ENCODE results near the gene CACNA1H.
"Not testable (repeated sequence)": the region's sequence is repeated elsewhere in the genome, so short reads cannot be mapped to it uniquely, and the experiment has no call there.

The CACNA1H gene

GRCh38 chr16:1215574-1216295 lies 62.8 kb downstream of the CACNA1H start:
- no peak for DNase-seq

- no peak for DNase-seq
Observed at GRCh38 chr16:1216296-1216619, 63.4 kb downstream of the CACNA1H start.

DNA sequence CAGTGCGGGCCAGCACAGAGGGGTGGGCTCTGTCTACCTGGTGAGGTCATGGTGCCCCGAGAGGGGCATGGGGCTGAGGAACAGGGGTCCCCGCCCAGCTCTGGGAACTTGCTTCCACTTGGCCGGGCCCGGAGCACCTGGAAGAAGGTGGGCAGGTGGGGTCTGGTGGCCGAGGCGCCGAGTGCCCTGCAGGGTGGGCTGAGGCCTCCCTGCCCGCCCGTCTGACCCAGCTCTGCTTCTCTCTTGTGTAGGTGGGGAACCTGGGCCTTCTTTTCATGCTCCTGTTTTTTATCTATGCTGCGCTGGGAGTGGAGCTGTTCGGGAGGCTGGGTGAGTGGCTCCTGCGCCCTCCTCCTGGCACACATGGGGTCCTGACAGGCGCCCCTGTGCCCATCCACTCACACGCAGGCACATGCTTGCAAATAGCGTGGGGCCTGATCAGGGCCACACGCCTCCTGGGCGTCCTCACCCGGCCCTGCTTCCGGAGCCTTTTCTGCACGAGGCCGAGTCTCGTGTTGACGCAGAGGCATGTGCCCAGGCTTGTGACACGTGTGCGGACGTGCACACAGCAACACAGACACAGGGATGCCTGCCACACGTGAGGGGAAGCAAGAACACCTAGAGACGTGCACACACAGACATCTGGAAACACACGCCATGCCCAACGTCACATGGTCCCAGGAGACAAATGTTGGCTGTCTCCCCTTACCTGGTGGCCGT lies 63.9 kb downstream of the CACNA1H start:
- no peak for DNase-seq

DNA sequence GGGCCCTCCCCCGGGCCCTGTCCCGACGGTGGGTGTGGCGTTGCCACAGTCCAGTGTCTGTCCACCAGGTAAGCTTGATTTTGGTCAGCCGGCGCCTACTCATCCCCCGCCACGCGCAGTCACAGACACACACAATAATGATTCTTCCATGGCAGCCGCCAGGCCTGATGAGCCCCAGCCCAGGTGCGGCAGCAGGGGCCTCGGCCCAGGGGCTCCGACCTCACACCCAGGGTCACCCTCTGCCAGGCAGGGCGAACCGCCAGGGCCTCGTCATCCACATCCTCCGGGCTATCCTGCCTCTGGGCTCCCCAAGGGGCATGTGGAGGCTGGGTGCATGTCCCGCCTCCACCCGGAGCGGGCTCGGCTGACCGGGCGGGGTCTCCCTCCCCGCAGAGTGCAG lies 64.6 kb downstream of the CACNA1H start:
- no peak for DNase-seq

- no peak for DNase-seq
Observed at GRCh38 chr16:1218061-1218929, 65.4 kb downstream of the CACNA1H start.

- no peak for DNase-seq
Observed at GRCh38 chr16:1218930-1219611, 66.2 kb downstream of the CACNA1H start.

DNA sequence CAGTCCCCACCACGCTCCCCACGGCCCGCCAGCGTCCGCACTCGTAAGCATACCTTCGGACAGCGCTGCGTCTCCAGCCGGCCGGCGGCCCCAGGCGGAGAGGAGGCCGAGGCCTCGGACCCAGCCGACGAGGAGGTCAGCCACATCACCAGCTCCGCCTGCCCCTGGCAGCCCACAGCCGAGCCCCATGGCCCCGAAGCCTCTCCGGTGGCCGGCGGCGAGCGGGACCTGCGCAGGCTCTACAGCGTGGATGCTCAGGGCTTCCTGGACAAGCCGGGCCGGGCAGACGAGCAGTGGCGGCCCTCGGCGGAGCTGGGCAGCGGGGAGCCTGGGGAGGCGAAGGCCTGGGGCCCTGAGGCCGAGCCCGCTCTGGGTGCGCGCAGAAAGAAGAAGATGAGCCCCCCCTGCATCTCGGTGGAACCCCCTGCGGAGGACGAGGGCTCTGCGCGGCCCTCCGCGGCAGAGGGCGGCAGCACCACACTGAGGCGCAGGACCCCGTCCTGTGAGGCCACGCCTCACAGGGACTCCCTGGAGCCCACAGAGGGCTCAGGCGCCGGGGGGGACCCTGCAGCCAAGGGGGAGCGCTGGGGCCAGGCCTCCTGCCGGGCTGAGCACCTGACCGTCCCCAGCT lies 67.3 kb downstream of the CACNA1H start:
- DNase-seq, result no peak

- DNase-seq, result no peak
Observed at GRCh38 chr16:1220841-1221627, 68.1 kb downstream of the CACNA1H start.

GRCh38 chr16:1221628-1222552 lies 69.0 kb downstream of the CACNA1H start:
- no peak for DNase-seq

GRCh38 chr16:1222553-1223354 lies 69.8 kb downstream of the CACNA1H start:
- no peak for DNase-seq

DNA sequence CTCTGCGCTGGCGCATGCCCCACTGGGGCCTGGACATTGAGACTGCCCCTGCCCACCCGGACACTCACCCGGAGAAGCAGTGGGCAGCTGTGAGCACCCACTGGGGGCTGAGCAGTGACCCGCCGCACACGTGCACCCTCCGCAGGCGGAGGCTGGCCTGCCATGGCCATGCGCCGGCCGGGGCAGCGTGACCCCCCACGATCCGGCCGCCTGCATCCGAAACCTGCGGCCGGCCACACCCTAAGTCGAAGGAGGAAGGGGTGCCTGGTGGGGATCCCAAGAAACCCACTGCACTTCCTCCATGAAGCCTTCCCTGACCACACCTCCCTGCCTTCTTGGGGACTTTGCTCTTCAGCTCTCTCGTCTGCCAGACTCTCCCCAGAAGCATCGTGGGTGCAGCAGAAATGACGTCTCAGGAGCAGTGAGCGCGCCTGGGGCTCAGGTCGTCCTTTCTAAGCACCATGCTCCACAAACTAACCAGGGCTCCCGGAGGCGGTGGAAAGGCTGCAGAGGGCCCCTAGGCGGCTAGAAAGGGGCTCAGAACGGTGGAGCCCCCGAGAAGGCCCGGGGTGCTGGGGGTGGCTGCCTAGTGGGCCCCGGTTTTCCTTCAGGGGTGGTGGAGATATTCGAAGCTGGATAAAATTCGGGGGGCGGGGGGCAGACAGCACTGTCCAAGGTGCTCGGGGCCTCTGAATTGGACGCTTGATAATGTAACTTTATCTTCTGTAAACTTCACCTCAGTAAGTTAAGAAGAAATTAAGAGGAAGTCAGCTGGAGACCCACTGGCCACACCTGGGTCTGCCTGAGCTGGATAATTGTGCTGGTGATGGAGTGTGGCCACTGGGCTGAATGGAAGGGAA lies 70.7 kb downstream of the CACNA1H start:
- no peak for DNase-seq

GRCh38 chr16:1224558-1224957 lies 71.7 kb downstream of the CACNA1H start:
- DNase-seq, result no peak

- no peak for DNase-seq
Observed at GRCh38 chr16:1225051-1225451, 72.1 kb downstream of the CACNA1H start, which contains the start of gene TPSG1. TSS of gene TPSG1 (minus strand) at chr16:1225268. CDS start at chr16:1225252, 16 bp downstream.

DNA sequence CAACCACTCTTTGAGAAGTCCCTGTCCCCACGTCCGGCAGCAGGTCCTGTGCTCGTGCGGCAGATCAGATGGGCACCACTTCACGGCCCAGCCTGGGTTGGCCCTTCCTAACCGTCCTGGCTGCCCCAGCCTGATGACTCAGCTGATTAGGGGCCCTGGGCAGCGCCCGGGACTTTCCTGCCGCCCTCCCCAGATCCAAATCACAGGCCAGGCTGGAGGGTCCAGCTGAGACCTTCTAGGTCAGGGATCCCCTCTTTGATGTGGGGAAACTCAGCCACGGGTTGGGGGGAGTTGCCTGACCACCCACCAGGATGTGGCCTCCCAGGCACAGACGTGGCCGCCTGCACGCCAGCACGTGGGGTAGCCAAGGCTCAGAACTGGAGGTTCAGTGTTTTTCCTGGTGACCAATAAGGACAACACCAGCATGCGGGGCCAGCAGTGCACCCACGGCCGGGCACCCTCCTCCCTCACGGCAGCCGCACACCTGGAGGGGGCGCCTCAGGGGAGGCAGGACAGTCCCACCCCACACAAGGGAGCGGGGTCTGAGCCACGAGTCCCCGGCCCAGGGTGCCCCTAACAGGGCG lies 72.9 kb downstream of the CACNA1H start:
- not testable (repeated sequence) for DNase-seq

- DNase-seq, result not testable (repeated sequence)
Observed at GRCh38 chr16:1226692-1227091, 73.8 kb downstream of the CACNA1H start.

DNA sequence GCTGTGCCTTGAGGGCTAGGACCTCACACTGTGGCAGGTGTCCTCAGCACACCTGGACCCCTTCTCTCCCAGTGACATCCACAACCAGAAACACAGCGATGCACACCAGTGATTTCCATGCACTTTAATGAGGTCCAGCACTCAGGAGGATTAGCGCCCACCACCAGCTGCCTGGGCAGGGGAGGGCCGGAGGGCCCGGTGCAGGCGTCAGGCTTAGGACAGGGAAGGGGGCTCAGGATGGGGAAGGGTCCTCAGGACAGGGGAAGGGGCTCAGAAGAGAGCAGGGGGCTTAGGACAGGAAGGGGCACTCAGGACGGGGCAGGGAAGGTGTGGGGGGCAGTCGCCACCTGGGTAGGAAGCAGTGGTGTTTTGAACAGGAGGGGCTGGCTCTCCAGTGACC lies 75.3 kb downstream of the CACNA1H start:
- not testable (repeated sequence) for DNase-seq

DNA sequence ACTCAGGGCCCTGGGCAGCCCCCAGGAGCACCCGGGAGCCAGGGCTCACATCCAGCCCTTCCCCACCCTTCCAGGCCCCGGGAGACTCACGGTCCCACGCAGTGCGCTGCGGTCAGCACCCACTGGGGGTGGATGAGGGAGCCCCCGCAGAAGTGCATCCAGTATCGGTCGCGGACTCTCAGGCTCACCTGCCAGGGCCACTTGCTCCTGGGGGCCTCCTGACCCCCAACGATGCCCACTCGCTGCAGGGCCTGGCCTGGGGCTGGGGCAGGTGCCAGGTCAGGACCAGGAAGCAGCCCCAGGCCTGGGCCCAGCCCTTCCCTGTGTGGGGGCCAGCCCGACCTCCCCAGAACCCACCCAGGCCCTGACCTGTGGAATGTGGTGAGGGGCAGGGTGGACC lies 76.6 kb downstream of the CACNA1H start:
- DNase-seq, result not testable (repeated sequence)

GRCh38 chr16:1230084-1230470 lies 77.2 kb downstream of the CACNA1H start, which contains the start of gene TPSB2:
TSS of gene TPSB2 (minus strand) at chr16:1230184. CDS start at chr16:1229951, 233 bp downstream.
- DNase-seq, result not testable (repeated sequence)
